IMR-90 (cell line): Measurements from ENCODE around the gene STAG1. TPM values are rescaled to one million over a fixed set of nuclear protein-coding genes. Genes with fewer than 3 reads are reported as not detected.

Experiments used
- ATAC-seq: fragments of 200-7000 bp; cut with Tn5 transposase; 2 replicates; pipeline ENCODE4 v1.9.1; 2020; ENCODE audit warnings: low read depth, mild to moderate bottlenecking, moderate library complexity
- BruUV-seq: library from RNA; stranded (reverse); fragments of 400-500 nt; replicated peaks from 2 replicates; lab custom pipeline; 2021; lab: Mats Ljungman, UMichigan
- CTCF ChIA-PET: fragments of 300-600 bp; formaldehyde crosslinking; extraction: SDS; loops from one replicate; lab custom pipeline; 2021; ENCODE audit warnings: antibody characterized with exemption; lab: Yijun Ruan, JAX
- POLR2A ChIA-PET: fragments of 300-600 bp; sonication (Branson Sonifier 250); formaldehyde crosslinking; loops from one replicate; lab custom pipeline; 2022; ENCODE audit warnings: antibody characterized with exemption; ENCODE audit not compliant: unreplicated experiment; lab: Charles Lee
- DNase-seq: peaks from one replicate; pipeline ENCODE4 v3.0.0; 2013
- H2AFZ ChIP-seq: replicated peaks from 2 replicates; pipeline ENCODE3; 2013; ENCODE audit warnings: low read length, mild to moderate bottlenecking; ENCODE audit not compliant: poor library complexity
- H2AK5ac ChIP-seq: 2 replicates; pipeline ENCODE4 v1.6.1; 2013; ENCODE audit warnings: low read depth, low read length, inconsistent platforms
- H2AK9ac ChIP-seq: replicated peaks from 2 replicates; pipeline ENCODE3; 2013; ENCODE audit warnings: mild to moderate bottlenecking, low read depth, low read length, moderate library complexity; ENCODE audit not compliant: poor library complexity
- H2BK120ac ChIP-seq: 2 replicates; pipeline ENCODE4 v1.6.1; 2013; ENCODE audit warnings: low read depth, low read length, inconsistent platforms
- H2BK15ac ChIP-seq: 3 replicates; pipeline ENCODE4 v1.6.1; 2013; ENCODE audit warnings: low read depth, low read length, inconsistent platforms
- H2BK20ac ChIP-seq: 2 replicates; pipeline ENCODE4 v1.6.1; 2013; ENCODE audit warnings: low read depth, mild to moderate bottlenecking, inconsistent platforms, low read length, moderate library complexity
- H2BK5ac ChIP-seq: 2 replicates; pipeline ENCODE4 v1.6.1; 2013; ENCODE audit warnings: mild to moderate bottlenecking, low read depth, low read length, inconsistent platforms; ENCODE audit not compliant: poor library complexity, severe bottlenecking
- H3K14ac ChIP-seq: replicated peaks from 2 replicates; pipeline ENCODE4 v1.6.1; 2013; ENCODE audit warnings: low read depth, low read length, inconsistent platforms
- H3K18ac ChIP-seq: 2 replicates; pipeline ENCODE4 v1.6.1; 2013; ENCODE audit warnings: low read depth, low read length, control low read depth
- H3K23ac ChIP-seq: 2 replicates; pipeline ENCODE4 v1.6.1; 2013; ENCODE audit warnings: low read depth, low read length, inconsistent platforms
- H3K27ac ChIP-seq: 2 replicates; pipeline ENCODE4 v1.5.1; 2013; ENCODE audit warnings: mild to moderate bottlenecking, control low read depth, low read length; ENCODE audit not compliant: insufficient read depth
- H3K27me3 ChIP-seq: 2 replicates; pipeline ENCODE4 v1.6.1; 2013; ENCODE audit warnings: low read length; ENCODE audit not compliant: control insufficient read depth, insufficient read depth
- H3K36me3 ChIP-seq: 2 replicates; pipeline ENCODE4 v1.6.1; 2013; ENCODE audit warnings: low read length, mixed read lengths; ENCODE audit not compliant: control insufficient read depth, insufficient read depth
- H3K4ac ChIP-seq: 2 replicates; pipeline ENCODE4 v1.6.1; 2013; ENCODE audit warnings: low read depth, low read length, inconsistent platforms
- H3K4me1 ChIP-seq: 2 replicates; pipeline ENCODE4 v1.6.1; 2013; ENCODE audit warnings: low read length, mixed read lengths; ENCODE audit not compliant: control insufficient read depth, insufficient read depth
- H3K4me2 ChIP-seq: 2 replicates; pipeline ENCODE4 v1.6.1; 2013; ENCODE audit warnings: low read depth, mild to moderate bottlenecking, control low read depth, low read length, moderate library complexity
- H3K4me3 ChIP-seq: 2 replicates; pipeline ENCODE4 v1.5.1; 2013; ENCODE audit warnings: low read depth, mild to moderate bottlenecking, control low read depth, low read length, moderate library complexity; ENCODE audit not compliant: insufficient read depth
- H3K56ac ChIP-seq: 2 replicates; pipeline ENCODE4 v1.6.1; 2013; ENCODE audit warnings: low read length, inconsistent platforms; ENCODE audit not compliant: insufficient read depth; ENCODE audit errors: extremely low read depth
- H3K79me1 ChIP-seq, 2 experiments: 2 replicates each; pipeline ENCODE4 v1.6.1; 2013; ENCODE audit warnings: low read length in 2 of 2, inconsistent platforms in 1 of 2, low read depth in 1 of 2
- H3K9ac ChIP-seq: 2 replicates; pipeline ENCODE4 v1.6.1; 2013; ENCODE audit warnings: low read depth, low read length, control low read depth
- H3K9me1 ChIP-seq: 2 replicates; pipeline ENCODE4 v1.6.1; 2013; ENCODE audit warnings: low read length, inconsistent platforms; ENCODE audit not compliant: insufficient read depth
- H3K9me3 ChIP-seq: 2 replicates; pipeline ENCODE4 v1.6.1; 2013; ENCODE audit warnings: low read length; ENCODE audit not compliant: control insufficient read depth, insufficient read depth
- H4K20me1 ChIP-seq: 2 replicates; pipeline ENCODE4 v1.6.1; 2013; ENCODE audit warnings: low read length, inconsistent platforms; ENCODE audit not compliant: insufficient read depth
- H4K5ac ChIP-seq: 2 replicates; pipeline ENCODE4 v1.6.1; 2013; ENCODE audit warnings: mild to moderate bottlenecking, low read depth, low read length, control low read depth
- H4K8ac ChIP-seq, 2 experiments: 2 replicates each; pipeline ENCODE4 v1.6.1; 2013; ENCODE audit warnings: low read depth in 2 of 2, low read length in 2 of 2, control low read depth in 1 of 2, inconsistent platforms in 1 of 2
- H4K91ac ChIP-seq: 2 replicates; pipeline ENCODE4 v1.6.1; 2013; ENCODE audit warnings: low read depth, low read length, inconsistent platforms; ENCODE audit not compliant: insufficient read depth
- BHLHE40 ChIP-seq: fragments of 150-350 bp; IDR thresholded peaks from 2 replicates; pipeline ENCODE4 v1.6.1; 2016; ENCODE audit warnings: mild to moderate bottlenecking, low read depth, low read length
- CHD1 ChIP-seq: IDR thresholded peaks from 2 replicates; pipeline ENCODE4 v1.6.1; 2012; ENCODE audit warnings: low read depth, low read length, improper control_type of control experiment
- CTCF ChIP-seq: conservative IDR thresholded peaks from 2 replicates; pipeline ENCODE4 v1.5.1; 2012; ENCODE audit warnings: mild to moderate bottlenecking, low read depth, low read length, improper control_type of control experiment
- FOS ChIP-seq: fragments of 150-350 bp; IDR thresholded peaks from 2 replicates; pipeline ENCODE4 v1.6.1; 2016; ENCODE audit warnings: low read depth, low read length
- MAFK ChIP-seq: IDR thresholded peaks from 2 replicates; pipeline ENCODE4 v1.6.1; 2012; ENCODE audit warnings: low read depth, low read length, improper control_type of control experiment
- MAZ ChIP-seq: IDR thresholded peaks from 2 replicates; pipeline ENCODE4 v1.6.1; 2012; ENCODE audit warnings: low read depth, mild to moderate bottlenecking, low read length, improper control_type of control experiment, moderate library complexity, borderline replicate concordance
- MXI1 ChIP-seq: IDR thresholded peaks from 2 replicates; pipeline ENCODE4 v1.6.1; 2012; ENCODE audit warnings: low read depth, mild to moderate bottlenecking, low read length, moderate library complexity, borderline replicate concordance
- RAD21 ChIP-seq: IDR thresholded peaks from 2 replicates; pipeline ENCODE4 v1.6.1; 2012; ENCODE audit warnings: low read length, improper control_type of control experiment
- RFX5 ChIP-seq: IDR thresholded peaks from 2 replicates; pipeline ENCODE4 v1.8.0; 2012; ENCODE audit warnings: low read depth, mild to moderate bottlenecking, low read length, moderate library complexity
- SMC3 ChIP-seq: fragments of 150-350 bp; IDR thresholded peaks from 2 replicates; pipeline ENCODE4 v1.6.1; 2016; ENCODE audit warnings: low read depth, mild to moderate bottlenecking, antibody characterized with exemption, low read length, moderate library complexity
- USF2 ChIP-seq: fragments of 150-350 bp; IDR thresholded peaks from 2 replicates; pipeline ENCODE4 v1.6.1; 2017; ENCODE audit warnings: mild to moderate bottlenecking, antibody characterized with exemption, low read length, low read depth
- WGBS, 2 experiments: methylation state at CpG; one replicate each; pipeline versions ENCODE4 v1.1.5 to v1.1.7; 2013; ENCODE audit warnings: missing lambda C conversion rate in 2 of 2; ENCODE audit not compliant: insufficient read length in 1 of 2; ENCODE audit errors: extremely low coverage in 2 of 2; 5-methylcytosine and 5-hydroxymethylcytosine counted together
- dilution Hi-C: fragments of 300-500 bp; cut with HindIII; formaldehyde crosslinking; loops from one replicate; pipeline ENCODE4 v1.14.3; 2018; ENCODE audit warnings: low sequenced_read_pairs; ENCODE audit not compliant: unreplicated experiment
- in situ Hi-C: fragments of 300-500 bp; cut with MboI; formaldehyde crosslinking; loops from 3 replicates; pipeline ENCODE4 v1.14.3; 2019; ENCODE audit warnings: low sequenced_read_pairs, inconsistent platforms, mixed read lengths
- intact Hi-C: fragments of 100-400 bp; cut with micrococcal nuclease; formaldehyde crosslinking; loops from 2 replicates; pipeline ENCODE4 v1.10.0; 2022
- polyA plus RNA-seq, 3 experiments: library from polyadenylated mRNA; depleted of rRNA; stranded (reverse); fragments of >200 nt; gene quantifications; 2 replicates each; pipeline ENCODE4 v1.2.3, GENCODE V29; 2012; ENCODE audit warnings: low replicate concordance in 1 of 3
- total RNA-seq: library from RNA; depleted of rRNA; stranded (reverse); fragments of >200 nt; gene quantifications from 2 replicates; pipeline ENCODE4 v1.2.3, GENCODE V29; 2012

The STAG1 gene
- total and polyA plus RNA-seq, 2 of the 4 experiments (the other 2 are of a cell fraction) = 9.6 to 32.3 TPM

GRCh38 chr3:136682740-136683312, 69.4 kb downstream of the STAG1 start:
- Histone ChIP-seq H4K20me1 (peaks cover 6% of the 10 kb centered on the region; the same call in 1 of the 2 replicates), H3K23ac (no peak overlapping the region), H2BK120ac (no peak overlapping the region), H4K5ac (no peak overlapping the region), H3K79me1 (peaks cover 26 to 43% of the 10 kb centered on the region in 2 experiments), H3K14ac (no peak overlapping the region), H3K9me1 (0 out of 2 replicates have a peak, but pooled peaks cover 5% of the 10 kb centered on the region), H3K56ac (no peak overlapping the region), H2AK5ac (no peak overlapping the region), H3K36me3 (no peaks in the 10 kb centered on the region), H4K91ac (no peak overlapping the region), H3K9me3 (no peaks in the 10 kb centered on the region), H2AFZ (no peak overlapping the region), H3K9ac (no peak overlapping the region), H3K4me2 (no peak overlapping the region), H3K4me3 (no peak overlapping the region), H2AK9ac (no peak overlapping the region), H3K4me1 (no peaks in the 10 kb centered on the region), H3K18ac (no peak overlapping the region), H2BK5ac (no peak overlapping the region), H3K27ac (no peak overlapping the region), H4K8ac (no peak overlapping the region), H3K4ac (no peak overlapping the region), H2BK15ac (no peak overlapping the region), H3K27me3 (no peaks in the 10 kb centered on the region), H2BK20ac (no peak overlapping the region)
- ChIA-PET CTCF (interaction anchor here (0.7 kb wide), 1 partner anchor 324 kb away, joined by 4 read pairs; no protein-coding TSS in a partner anchor), POLR2A (no interaction called here)
- in situ Hi-C loops (no loop called here), intact Hi-C loops (no loop called here), dilution Hi-C loops (no loop called here)
- no CpG with 5 or more reads among the region's 3 CpGs for WGBS, 2 experiments
- TF ChIP-seq MAZ (no peak), MAFK (no peak), BHLHE40 (no peak), FOS (no peak), MXI1 (no peak), RFX5 (no peak), RAD21 (no peak), USF2 (no peak), SMC3 (no peak), CHD1 (no peak), CTCF (no peak)
- no TSS peak for BruUV-seq
- ATAC-seq (no peak), DNase-seq (no peak)
